WTC11 (cell line): ENCODE results near the gene AP1S1. TPM values are rescaled to one million over a fixed set of nuclear protein-coding genes. Genes with fewer than 3 reads are reported as not detected.

Source experiments
- ATAC-seq: fragments of 200-7000 bp; cut with Tn5 transposase; 2 replicates; pipeline ENCODE4 v1.10.0; 2021; ENCODE audit warnings: mild to moderate bottlenecking, moderate library complexity
- CTCF ChIA-PET: fragments of 300-600 bp; sonication (Branson Sonifier 250); formaldehyde crosslinking; loops from one replicate; lab custom pipeline; 2021; ENCODE audit warnings: antibody characterized with exemption; lab: Charles Lee
- POLR2A ChIA-PET: fragments of 350-600 bp; sonication (Branson Sonifier 250); formaldehyde crosslinking; loops from one replicate; lab custom pipeline; 2021; ENCODE audit warnings: antibody characterized with exemption; lab: Charles Lee
- DNase-seq: peaks from one replicate; pipeline ENCODE4 v3.0.0; 2021; ENCODE audit warnings: low spot score
- H3K27ac Mint-ChIP-seq: 2 replicates; pipeline ENCODE4 v1.8.0; 2021; ENCODE audit warnings: mixed read lengths
- H3K27me3 Mint-ChIP-seq: 2 replicates; pipeline ENCODE4 v1.8.0; 2021; ENCODE audit warnings: low read depth, mild to moderate bottlenecking, moderate library complexity, mixed read lengths
- H3K36me3 Mint-ChIP-seq: 2 replicates; pipeline ENCODE4 v1.8.0; 2021; ENCODE audit warnings: mixed read lengths
- H3K4me1 Mint-ChIP-seq: 2 replicates; pipeline ENCODE4 v1.8.0; 2022; ENCODE audit warnings: mixed read lengths
- H3K4me3 Mint-ChIP-seq: 2 replicates; pipeline ENCODE4 v1.8.0; 2021; ENCODE audit warnings: mild to moderate bottlenecking, moderate library complexity, mixed read lengths
- H3K9me3 Mint-ChIP-seq: 2 replicates; pipeline ENCODE4 v1.8.0; 2021; ENCODE audit warnings: mixed read lengths
- CREM ChIP-seq: sonication (generic); formaldehyde crosslinking; IDR thresholded peaks from 2 replicates; pipeline ENCODE4 v1.8.1; 2022; ENCODE audit warnings: mild to moderate bottlenecking, missing genetic modification reagents, moderate library complexity
- FOXJ3 ChIP-seq: sonication (generic); formaldehyde crosslinking; IDR thresholded peaks from 2 replicates; pipeline ENCODE4 v1.9.0; 2021; ENCODE audit warnings: missing genetic modification reagents, mild to moderate bottlenecking, borderline replicate concordance
- GRHL2 ChIP-seq: fragments of 250-450 bp; sonication (Bioruptor Pico); IDR thresholded peaks from 2 replicates; pipeline ENCODE4 v1.8.0; 2022; ENCODE audit warnings: mild to moderate bottlenecking, moderate library complexity; ENCODE audit not compliant: insufficient replicate concordance, severe bottlenecking
- MYBL2 ChIP-seq: sonication (generic); formaldehyde crosslinking; IDR thresholded peaks from 2 replicates; pipeline ENCODE4 v1.8.1; 2023; ENCODE audit warnings: mild to moderate bottlenecking, moderate library complexity, missing genetic modification reagents
- NFE2L1 ChIP-seq: sonication (generic); formaldehyde crosslinking; IDR thresholded peaks from 2 replicates; pipeline ENCODE4 v1.8.1; 2023; ENCODE audit warnings: missing genetic modification reagents
- NR3C1 ChIP-seq: sonication (generic); formaldehyde crosslinking; conservative IDR thresholded peaks from 2 replicates; pipeline ENCODE4 v1.8.1; 2023; ENCODE audit warnings: low read depth, mild to moderate bottlenecking, missing genetic modification reagents
- SMAD3 ChIP-seq: sonication (generic); formaldehyde crosslinking; IDR thresholded peaks from 2 replicates; pipeline ENCODE4 v1.8.0; 2022; ENCODE audit warnings: missing genetic modification reagents, mild to moderate bottlenecking, borderline replicate concordance
- SP1 ChIP-seq: sonication (generic); formaldehyde crosslinking; conservative IDR thresholded peaks from 2 replicates; pipeline ENCODE4 v1.8.1; 2022; ENCODE audit warnings: missing genetic modification reagents
- TCF7 ChIP-seq: sonication (generic); formaldehyde crosslinking; IDR thresholded peaks from 2 replicates; pipeline ENCODE4 v1.8.0; 2022; ENCODE audit warnings: mild to moderate bottlenecking, low read depth, missing genetic modification reagents, moderate library complexity
- TEAD4 ChIP-seq: sonication (generic); formaldehyde crosslinking; IDR thresholded peaks from 2 replicates; pipeline ENCODE4 v1.8.0; 2022; ENCODE audit warnings: mild to moderate bottlenecking, missing genetic modification reagents
- TP53 ChIP-seq: sonication (generic); formaldehyde crosslinking; IDR thresholded peaks from 2 replicates; pipeline ENCODE4 v1.8.1; 2023; ENCODE audit warnings: mild to moderate bottlenecking, missing genetic modification reagents
- ZNF219 ChIP-seq: sonication (generic); formaldehyde crosslinking; IDR thresholded peaks from 2 replicates; pipeline ENCODE4 v1.8.0; 2023; ENCODE audit warnings: missing genetic modification reagents, mild to moderate bottlenecking, borderline replicate concordance
- total RNA-seq: library from RNA; stranded (reverse); gene quantifications from 3 replicates; pipeline ENCODE4 v1.2.3, GENCODE V29; 2021
- TF ChIP-seq, protein P1 (sequence below): sonication (generic); formaldehyde crosslinking; IDR thresholded peaks from 2 replicates; pipeline ENCODE4 v1.8.1; 2022; ENCODE audit warnings: mild to moderate bottlenecking, missing genetic modification reagents, moderate library complexity, borderline replicate concordance
- TF ChIP-seq, protein P2 (sequence below): sonication (generic); formaldehyde crosslinking; IDR thresholded peaks from 2 replicates; pipeline ENCODE4 v1.8.0; 2023; ENCODE audit warnings: missing genetic modification reagents, mild to moderate bottlenecking, borderline replicate concordance
- TF ChIP-seq, protein P3 (sequence below): fragments of 250-450 bp; sonication (Bioruptor Pico); IDR thresholded peaks from 2 replicates; pipeline ENCODE4 v2.1.2; 2022; ENCODE audit warnings: mild to moderate bottlenecking, moderate library complexity
- TF ChIP-seq, protein P4 (sequence below): sonication (generic); formaldehyde crosslinking; IDR thresholded peaks from 2 replicates; pipeline ENCODE4 v1.8.0; 2022; ENCODE audit warnings: mild to moderate bottlenecking, missing genetic modification reagents
- TF ChIP-seq, protein P5 (sequence below): sonication (generic); formaldehyde crosslinking; IDR thresholded peaks from 2 replicates; pipeline ENCODE4 v1.8.0; 2023; ENCODE audit warnings: missing genetic modification reagents
- TF ChIP-seq, protein P6 (sequence below): fragments of 200-600 bp; IDR thresholded peaks from 2 replicates; pipeline ENCODE4 v1.8.0; 2022; ENCODE audit warnings: antibody characterized with exemption
- TF ChIP-seq, protein P7 (sequence below): sonication (generic); formaldehyde crosslinking; IDR thresholded peaks from 2 replicates; pipeline ENCODE4 v1.8.0; 2022; ENCODE audit warnings: mild to moderate bottlenecking, missing genetic modification reagents
- TF ChIP-seq, protein P8 (sequence below): sonication (generic); formaldehyde crosslinking; IDR thresholded peaks from 2 replicates; pipeline ENCODE4 v1.8.0; 2023; ENCODE audit warnings: mild to moderate bottlenecking, missing genetic modification reagents
- TF ChIP-seq, protein P9 (sequence below): sonication (generic); formaldehyde crosslinking; IDR thresholded peaks from 2 replicates; pipeline ENCODE4 v1.8.1; 2023; ENCODE audit warnings: mild to moderate bottlenecking, missing genetic modification reagents, moderate library complexity

The AP1S1 gene
- total RNA-seq, 1 experiment from 2014 or later: 60.7 TPM

DNA sequence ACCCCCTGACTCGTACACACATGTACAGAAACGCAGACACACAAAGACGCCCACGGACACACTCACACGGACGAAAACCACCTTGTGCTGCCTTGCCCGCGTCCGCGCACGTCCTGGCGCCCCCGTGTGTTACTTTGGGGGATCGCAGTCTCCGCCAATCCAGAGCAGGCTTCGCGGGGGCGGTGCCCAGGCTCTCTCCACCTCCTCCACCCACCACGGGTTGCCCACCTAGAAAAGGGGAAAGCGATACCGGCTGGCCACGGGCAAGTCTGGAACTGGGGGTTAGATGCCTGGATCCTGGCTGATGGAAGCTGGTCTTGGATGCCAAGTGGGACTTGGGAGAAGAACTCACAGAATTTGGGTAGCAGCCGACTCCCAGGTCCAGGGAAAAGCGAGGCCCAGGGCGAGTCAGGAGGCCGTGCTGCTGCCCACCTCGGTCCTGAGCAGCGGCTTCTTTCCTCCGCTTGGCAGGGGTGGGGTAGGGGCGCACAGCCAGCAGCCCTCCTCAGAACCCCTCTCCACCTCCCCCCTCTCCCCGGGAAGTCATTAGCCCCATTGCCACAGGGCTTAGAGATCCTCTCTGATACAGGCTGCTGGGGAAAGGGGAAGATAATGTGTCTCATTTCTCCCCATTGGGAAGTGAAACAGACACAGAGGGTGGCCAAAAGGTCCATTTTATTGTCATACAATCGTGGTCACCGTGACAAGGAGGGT is 15.7 kb downstream of the AP1S1 start:
- peak; percentile 13 for ATAC-seq
- Mint-ChIP-seq H3K9me3 (no peaks in the 10 kb centered on the region), H3K27me3 (peaks cover 98% of the 10 kb centered on the region), H3K4me3 (peak overlapping the region; percentile 74), H3K27ac (no peak overlapping the region), H3K36me3 (no peaks in the 10 kb centered on the region), H3K4me1 (peaks cover 69% of the 10 kb centered on the region)
- peak; percentile 86 for DNase-seq
- ChIA-PET POLR2A (interaction anchor here (1.1 to 2.0 kb wide), 2 partner anchors 13 to 26 kb away, joined by 4 to 15 read pairs; no protein-coding TSS in a partner anchor), CTCF (interaction anchor here (0.6 to 2.5 kb wide), 9 partner anchors 9 to 113 kb away, joined by 3 to 37 read pairs (median 9); partner anchors contain the start of gene PLOD3)
- TF ChIP-seq NFE2L1 (no peak), TP53 (CRISPR knock-in tag) (no peak), NR3C1 (CRISPR knock-in tag) (no peak), SP1 (peak; percentile 55; the same call in 1 of the 2 replicates), TCF7 (no peak), GRHL2 (no peak), TEAD4 (CRISPR knock-in tag) (no peak), CREM (CRISPR knock-in tag) (no peak), FOXJ3 (CRISPR knock-in tag) (no peak), MYBL2 (CRISPR knock-in tag) (no peak), SMAD3 (CRISPR knock-in tag) (no peak), ZNF219 (no peak)
- TF ChIP-seq, protein P1, sequence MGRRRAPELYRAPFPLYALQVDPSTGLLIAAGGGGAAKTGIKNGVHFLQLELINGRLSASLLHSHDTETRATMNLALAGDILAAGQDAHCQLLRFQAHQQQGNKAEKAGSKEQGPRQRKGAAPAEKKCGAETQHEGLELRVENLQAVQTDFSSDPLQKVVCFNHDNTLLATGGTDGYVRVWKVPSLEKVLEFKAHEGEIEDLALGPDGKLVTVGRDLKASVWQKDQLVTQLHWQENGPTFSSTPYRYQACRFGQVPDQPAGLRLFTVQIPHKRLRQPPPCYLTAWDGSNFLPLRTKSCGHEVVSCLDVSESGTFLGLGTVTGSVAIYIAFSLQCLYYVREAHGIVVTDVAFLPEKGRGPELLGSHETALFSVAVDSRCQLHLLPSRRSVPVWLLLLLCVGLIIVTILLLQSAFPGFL (CRISPR knock-in tag): no peak
- TF ChIP-seq, protein P2, sequence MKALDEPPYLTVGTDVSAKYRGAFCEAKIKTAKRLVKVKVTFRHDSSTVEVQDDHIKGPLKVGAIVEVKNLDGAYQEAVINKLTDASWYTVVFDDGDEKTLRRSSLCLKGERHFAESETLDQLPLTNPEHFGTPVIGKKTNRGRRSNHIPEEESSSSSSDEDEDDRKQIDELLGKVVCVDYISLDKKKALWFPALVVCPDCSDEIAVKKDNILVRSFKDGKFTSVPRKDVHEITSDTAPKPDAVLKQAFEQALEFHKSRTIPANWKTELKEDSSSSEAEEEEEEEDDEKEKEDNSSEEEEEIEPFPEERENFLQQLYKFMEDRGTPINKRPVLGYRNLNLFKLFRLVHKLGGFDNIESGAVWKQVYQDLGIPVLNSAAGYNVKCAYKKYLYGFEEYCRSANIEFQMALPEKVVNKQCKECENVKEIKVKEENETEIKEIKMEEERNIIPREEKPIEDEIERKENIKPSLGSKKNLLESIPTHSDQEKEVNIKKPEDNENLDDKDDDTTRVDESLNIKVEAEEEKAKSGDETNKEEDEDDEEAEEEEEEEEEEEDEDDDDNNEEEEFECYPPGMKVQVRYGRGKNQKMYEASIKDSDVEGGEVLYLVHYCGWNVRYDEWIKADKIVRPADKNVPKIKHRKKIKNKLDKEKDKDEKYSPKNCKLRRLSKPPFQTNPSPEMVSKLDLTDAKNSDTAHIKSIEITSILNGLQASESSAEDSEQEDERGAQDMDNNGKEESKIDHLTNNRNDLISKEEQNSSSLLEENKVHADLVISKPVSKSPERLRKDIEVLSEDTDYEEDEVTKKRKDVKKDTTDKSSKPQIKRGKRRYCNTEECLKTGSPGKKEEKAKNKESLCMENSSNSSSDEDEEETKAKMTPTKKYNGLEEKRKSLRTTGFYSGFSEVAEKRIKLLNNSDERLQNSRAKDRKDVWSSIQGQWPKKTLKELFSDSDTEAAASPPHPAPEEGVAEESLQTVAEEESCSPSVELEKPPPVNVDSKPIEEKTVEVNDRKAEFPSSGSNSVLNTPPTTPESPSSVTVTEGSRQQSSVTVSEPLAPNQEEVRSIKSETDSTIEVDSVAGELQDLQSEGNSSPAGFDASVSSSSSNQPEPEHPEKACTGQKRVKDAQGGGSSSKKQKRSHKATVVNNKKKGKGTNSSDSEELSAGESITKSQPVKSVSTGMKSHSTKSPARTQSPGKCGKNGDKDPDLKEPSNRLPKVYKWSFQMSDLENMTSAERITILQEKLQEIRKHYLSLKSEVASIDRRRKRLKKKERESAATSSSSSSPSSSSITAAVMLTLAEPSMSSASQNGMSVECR (CRISPR knock-in tag): no peak
- TF ChIP-seq, protein P3, sequence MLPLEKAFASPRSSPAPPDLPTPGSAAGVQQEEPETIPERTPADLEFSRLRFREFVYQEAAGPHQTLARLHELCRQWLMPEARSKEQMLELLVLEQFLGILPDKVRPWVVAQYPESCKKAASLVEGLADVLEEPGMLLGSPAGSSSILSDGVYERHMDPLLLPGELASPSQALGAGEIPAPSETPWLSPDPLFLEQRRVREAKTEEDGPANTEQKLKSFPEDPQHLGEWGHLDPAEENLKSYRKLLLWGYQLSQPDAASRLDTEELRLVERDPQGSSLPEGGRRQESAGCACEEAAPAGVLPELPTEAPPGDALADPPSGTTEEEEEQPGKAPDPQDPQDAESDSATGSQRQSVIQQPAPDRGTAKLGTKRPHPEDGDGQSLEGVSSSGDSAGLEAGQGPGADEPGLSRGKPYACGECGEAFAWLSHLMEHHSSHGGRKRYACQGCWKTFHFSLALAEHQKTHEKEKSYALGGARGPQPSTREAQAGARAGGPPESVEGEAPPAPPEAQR (CRISPR knock-in tag): no peak
- TF ChIP-seq, protein P4, sequence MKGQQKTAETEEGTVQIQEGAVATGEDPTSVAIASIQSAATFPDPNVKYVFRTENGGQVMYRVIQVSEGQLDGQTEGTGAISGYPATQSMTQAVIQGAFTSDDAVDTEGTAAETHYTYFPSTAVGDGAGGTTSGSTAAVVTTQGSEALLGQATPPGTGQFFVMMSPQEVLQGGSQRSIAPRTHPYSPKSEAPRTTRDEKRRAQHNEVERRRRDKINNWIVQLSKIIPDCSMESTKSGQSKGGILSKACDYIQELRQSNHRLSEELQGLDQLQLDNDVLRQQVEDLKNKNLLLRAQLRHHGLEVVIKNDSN: no peak
- TF ChIP-seq, protein P5, sequence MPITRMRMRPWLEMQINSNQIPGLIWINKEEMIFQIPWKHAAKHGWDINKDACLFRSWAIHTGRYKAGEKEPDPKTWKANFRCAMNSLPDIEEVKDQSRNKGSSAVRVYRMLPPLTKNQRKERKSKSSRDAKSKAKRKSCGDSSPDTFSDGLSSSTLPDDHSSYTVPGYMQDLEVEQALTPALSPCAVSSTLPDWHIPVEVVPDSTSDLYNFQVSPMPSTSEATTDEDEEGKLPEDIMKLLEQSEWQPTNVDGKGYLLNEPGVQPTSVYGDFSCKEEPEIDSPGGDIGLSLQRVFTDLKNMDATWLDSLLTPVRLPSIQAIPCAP (CRISPR knock-in tag): no peak
- TF ChIP-seq, protein P6, sequence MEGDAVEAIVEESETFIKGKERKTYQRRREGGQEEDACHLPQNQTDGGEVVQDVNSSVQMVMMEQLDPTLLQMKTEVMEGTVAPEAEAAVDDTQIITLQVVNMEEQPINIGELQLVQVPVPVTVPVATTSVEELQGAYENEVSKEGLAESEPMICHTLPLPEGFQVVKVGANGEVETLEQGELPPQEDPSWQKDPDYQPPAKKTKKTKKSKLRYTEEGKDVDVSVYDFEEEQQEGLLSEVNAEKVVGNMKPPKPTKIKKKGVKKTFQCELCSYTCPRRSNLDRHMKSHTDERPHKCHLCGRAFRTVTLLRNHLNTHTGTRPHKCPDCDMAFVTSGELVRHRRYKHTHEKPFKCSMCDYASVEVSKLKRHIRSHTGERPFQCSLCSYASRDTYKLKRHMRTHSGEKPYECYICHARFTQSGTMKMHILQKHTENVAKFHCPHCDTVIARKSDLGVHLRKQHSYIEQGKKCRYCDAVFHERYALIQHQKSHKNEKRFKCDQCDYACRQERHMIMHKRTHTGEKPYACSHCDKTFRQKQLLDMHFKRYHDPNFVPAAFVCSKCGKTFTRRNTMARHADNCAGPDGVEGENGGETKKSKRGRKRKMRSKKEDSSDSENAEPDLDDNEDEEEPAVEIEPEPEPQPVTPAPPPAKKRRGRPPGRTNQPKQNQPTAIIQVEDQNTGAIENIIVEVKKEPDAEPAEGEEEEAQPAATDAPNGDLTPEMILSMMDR: peak; percentile 95
- TF ChIP-seq, protein P7, sequence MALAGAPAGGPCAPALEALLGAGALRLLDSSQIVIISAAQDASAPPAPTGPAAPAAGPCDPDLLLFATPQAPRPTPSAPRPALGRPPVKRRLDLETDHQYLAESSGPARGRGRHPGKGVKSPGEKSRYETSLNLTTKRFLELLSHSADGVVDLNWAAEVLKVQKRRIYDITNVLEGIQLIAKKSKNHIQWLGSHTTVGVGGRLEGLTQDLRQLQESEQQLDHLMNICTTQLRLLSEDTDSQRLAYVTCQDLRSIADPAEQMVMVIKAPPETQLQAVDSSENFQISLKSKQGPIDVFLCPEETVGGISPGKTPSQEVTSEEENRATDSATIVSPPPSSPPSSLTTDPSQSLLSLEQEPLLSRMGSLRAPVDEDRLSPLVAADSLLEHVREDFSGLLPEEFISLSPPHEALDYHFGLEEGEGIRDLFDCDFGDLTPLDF (CRISPR knock-in tag): no peak
- TF ChIP-seq, protein P8, sequence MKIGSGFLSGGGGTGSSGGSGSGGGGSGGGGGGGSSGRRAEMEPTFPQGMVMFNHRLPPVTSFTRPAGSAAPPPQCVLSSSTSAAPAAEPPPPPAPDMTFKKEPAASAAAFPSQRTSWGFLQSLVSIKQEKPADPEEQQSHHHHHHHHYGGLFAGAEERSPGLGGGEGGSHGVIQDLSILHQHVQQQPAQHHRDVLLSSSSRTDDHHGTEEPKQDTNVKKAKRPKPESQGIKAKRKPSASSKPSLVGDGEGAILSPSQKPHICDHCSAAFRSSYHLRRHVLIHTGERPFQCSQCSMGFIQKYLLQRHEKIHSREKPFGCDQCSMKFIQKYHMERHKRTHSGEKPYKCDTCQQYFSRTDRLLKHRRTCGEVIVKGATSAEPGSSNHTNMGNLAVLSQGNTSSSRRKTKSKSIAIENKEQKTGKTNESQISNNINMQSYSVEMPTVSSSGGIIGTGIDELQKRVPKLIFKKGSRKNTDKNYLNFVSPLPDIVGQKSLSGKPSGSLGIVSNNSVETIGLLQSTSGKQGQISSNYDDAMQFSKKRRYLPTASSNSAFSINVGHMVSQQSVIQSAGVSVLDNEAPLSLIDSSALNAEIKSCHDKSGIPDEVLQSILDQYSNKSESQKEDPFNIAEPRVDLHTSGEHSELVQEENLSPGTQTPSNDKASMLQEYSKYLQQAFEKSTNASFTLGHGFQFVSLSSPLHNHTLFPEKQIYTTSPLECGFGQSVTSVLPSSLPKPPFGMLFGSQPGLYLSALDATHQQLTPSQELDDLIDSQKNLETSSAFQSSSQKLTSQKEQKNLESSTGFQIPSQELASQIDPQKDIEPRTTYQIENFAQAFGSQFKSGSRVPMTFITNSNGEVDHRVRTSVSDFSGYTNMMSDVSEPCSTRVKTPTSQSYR (CRISPR knock-in tag): no peak
- TF ChIP-seq, protein P9, sequence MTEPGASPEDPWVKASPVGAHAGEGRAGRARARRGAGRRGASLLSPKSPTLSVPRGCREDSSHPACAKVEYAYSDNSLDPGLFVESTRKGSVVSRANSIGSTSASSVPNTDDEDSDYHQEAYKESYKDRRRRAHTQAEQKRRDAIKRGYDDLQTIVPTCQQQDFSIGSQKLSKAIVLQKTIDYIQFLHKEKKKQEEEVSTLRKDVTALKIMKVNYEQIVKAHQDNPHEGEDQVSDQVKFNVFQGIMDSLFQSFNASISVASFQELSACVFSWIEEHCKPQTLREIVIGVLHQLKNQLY: no peak
